ENCODE results near the gene JAZF1. TPM values are rescaled to one million over a fixed set of nuclear protein-coding genes. Genes with fewer than 3 reads are reported as not detected.

Gene JAZF1
- total and polyA plus RNA-seq, 2 donors (not counting 1 experiment from before 2014, with no cell fraction given), result 14.0 to 38.6 TPM

GRCh38 chr7:28002638-28003037 is 178.0 kb downstream of the JAZF1 start:
- H3K27ac Mint-ChIP-seq, result no peak overlapping the region
- H3K9me3 Mint-ChIP-seq (ENCODE audit: insufficient read depth), result no peaks in the 10 kb centered on the region
- intact Hi-C loops (cut with micrococcal nuclease), result no loop called here
- H3K27me3 Mint-ChIP-seq, result no peaks in the 10 kb centered on the region
- ChIA-PET CTCF (no interaction called here), POLR2A (no interaction called here)
- Histone ChIP-seq H3K4me3 (ENCODE audit: control extremely low read depth in 1 of 5, extremely low read depth in 1 of 5, insufficient read depth in 1 of 5, low read depth in 2 of 5, low read length in 4 of 5) (no peak overlapping the region), H3K79me2 (ENCODE audit: control insufficient read depth, insufficient read depth, low read length) (peaks cover 84% of the 10 kb centered on the region), H3K27ac (ENCODE audit: low read length in 2 of 2) (no peak overlapping the region), H2AFZ (ENCODE audit: insufficient read depth, low read depth, low read length, poor library complexity, severe bottlenecking) (no peak overlapping the region), H4K20me1 (ENCODE audit: control insufficient read depth, insufficient read depth, low read length, poor library complexity, severe bottlenecking) (peaks cover 69% of the 10 kb centered on the region), H3K27me3 (replicated peaks in 1 of 4; ENCODE audit: control extremely low read depth in 1 of 4, control insufficient read depth in 3 of 4, insufficient read depth in 4 of 4, low read length in 3 of 4) (no peaks in the 10 kb centered on the region), H3K4me1 (ENCODE audit: control insufficient read depth in 2 of 2, insufficient read depth in 2 of 2, low read length in 2 of 2) (no peaks in the 10 kb centered on the region), H3K4me2 (replicated peaks; ENCODE audit: low read depth, low read length, poor library complexity, severe bottlenecking) (no peak overlapping the region), H3K36me3 (replicated peaks in 1 of 2; ENCODE audit: control extremely low read depth in 1 of 2, control insufficient read depth in 1 of 2, extremely low read depth in 1 of 2, insufficient read depth in 2 of 2, low read length in 1 of 2) (peaks cover 0 to 7% of the 10 kb centered on the region in 2 experiments), H3K9me3 (ENCODE audit: control extremely low read depth in 1 of 3, control insufficient read depth in 2 of 3, insufficient read depth in 1 of 3, low read length in 2 of 3) (no peaks in the 10 kb centered on the region), H3K9ac (ENCODE audit: low read length) (no peak overlapping the region)
- no peak for DNase-seq
- TF ChIP-seq EZH2 (IDR thresholded peaks at IDR 0.05; ENCODE audit: borderline replicate concordance, insufficient read depth, low read depth, low read length, poor library complexity, severe bottlenecking) (no peak), CTCF (IDR thresholded peaks at IDR 0.05) (no peak)
- peaks cover 54% of the 10 kb centered on the region for H3K4me1 Mint-ChIP-seq
- ATAC-seq (ENCODE audit: low read depth), result no peak
- H3K4me3 Mint-ChIP-seq, result no peak overlapping the region

- Histone ChIP-seq H3K36me3 (replicated peaks in 1 of 2; ENCODE audit: control extremely low read depth in 1 of 2, control insufficient read depth in 1 of 2, extremely low read depth in 1 of 2, insufficient read depth in 2 of 2, low read length in 1 of 2) (peaks cover 0 to 7% of the 10 kb centered on the region in 2 experiments), H3K4me1 (ENCODE audit: control insufficient read depth in 2 of 2, insufficient read depth in 2 of 2, low read length in 2 of 2) (no peaks in the 10 kb centered on the region), H2AFZ (ENCODE audit: insufficient read depth, low read depth, low read length, poor library complexity, severe bottlenecking) (no peak overlapping the region), H3K4me3 (ENCODE audit: control extremely low read depth in 1 of 5, extremely low read depth in 1 of 5, insufficient read depth in 1 of 5, low read depth in 2 of 5, low read length in 4 of 5) (no peak overlapping the region), H3K9ac (ENCODE audit: low read length) (no peak overlapping the region), H4K20me1 (ENCODE audit: control insufficient read depth, insufficient read depth, low read length, poor library complexity, severe bottlenecking) (peaks cover 74% of the 10 kb centered on the region), H3K4me2 (replicated peaks; ENCODE audit: low read depth, low read length, poor library complexity, severe bottlenecking) (no peak overlapping the region), H3K27me3 (replicated peaks in 1 of 4; ENCODE audit: control extremely low read depth in 1 of 4, control insufficient read depth in 3 of 4, insufficient read depth in 4 of 4, low read length in 3 of 4) (no peaks in the 10 kb centered on the region), H3K9me3 (ENCODE audit: control extremely low read depth in 1 of 3, control insufficient read depth in 2 of 3, insufficient read depth in 1 of 3, low read length in 2 of 3) (no peaks in the 10 kb centered on the region), H3K27ac (ENCODE audit: low read length in 2 of 2) (no peak overlapping the region), H3K79me2 (ENCODE audit: control insufficient read depth, insufficient read depth, low read length) (peaks cover 85% of the 10 kb centered on the region)
- TF ChIP-seq CTCF (IDR thresholded peaks at IDR 0.05), result no peak
- TF ChIP-seq EZH2 (IDR thresholded peaks at IDR 0.05; ENCODE audit: borderline replicate concordance, insufficient read depth, low read depth, low read length, poor library complexity, severe bottlenecking), result no peak
- Mint-ChIP-seq H3K9me3 (ENCODE audit: insufficient read depth) (no peaks in the 10 kb centered on the region), H3K27me3 (no peaks in the 10 kb centered on the region), H3K4me1 (peaks cover 56% of the 10 kb centered on the region), H3K4me3 (no peak overlapping the region), H3K27ac (no peak overlapping the region)
- ATAC-seq (ENCODE audit: low read depth), result no peak
- ChIA-PET POLR2A (no interaction called here), CTCF (no interaction called here)
- intact Hi-C loops (cut with micrococcal nuclease), result no loop called here
- DNase-seq, result no peak
Measured at GRCh38 chr7:28001896-28002295, 178.7 kb downstream of the JAZF1 start.

Data from B cell (primary cell).